Activated CD4-positive, alpha-beta T cell treated with anti-CD3 and anti-CD28 coated beads for 1 hour (primary cell): ENCODE data around the gene QRICH1.
A peak's percentile ranks its signal among the peaks of the same experiment; 100 is the strongest.

Experiments
- DNase-seq: peaks from one replicate; pipeline ENCODE4 v3.0.0-alpha.2; 2020

QRICH1 gene

GRCh38 chr3:48997102-48997635, 96.7 kb downstream of the QRICH1 start:
- no peak for DNase-seq

GRCh38 chr3:48996640-48997039, 97.2 kb downstream of the QRICH1 start:
- no peak for DNase-seq

- DNase-seq: no peak
These were observed 100.0 kb downstream of the QRICH1 start for GRCh38 chr3:48993834-48994233.

GRCh38 chr3:48991851-48992545, 101.9 kb downstream of the QRICH1 start:
- no peak for DNase-seq

GRCh38 chr3:48990636-48991469, 103.0 kb downstream of the QRICH1 start:
- DNase-seq: no peak

GRCh38 chr3:48989796-48990635, 103.9 kb downstream of the QRICH1 start, which contains the start of gene P4HTM:
TSS of gene P4HTM (plus strand) at chr3:48990241. CDS start at chr3:48990257, 16 bp downstream.
- DNase-seq: peak; percentile 71

GRCh38 chr3:48989126-48989795, 104.6 kb downstream of the QRICH1 start:
- DNase-seq: no peak

GRCh38 chr3:48985831-48986376, 108.0 kb downstream of the QRICH1 start:
- no peak for DNase-seq

GRCh38 chr3:48984663-48985062, 109.2 kb downstream of the QRICH1 start:
- no peak for DNase-seq

GRCh38 chr3:48983096-48983495, 110.8 kb downstream of the QRICH1 start:
- DNase-seq: no peak

GRCh38 chr3:48982686-48983085, 111.2 kb downstream of the QRICH1 start:
- no peak for DNase-seq

GRCh38 chr3:48982016-48982415, 111.9 kb downstream of the QRICH1 start:
- DNase-seq: no peak

- DNase-seq: no peak
These were observed 113.6 kb downstream of the QRICH1 start for GRCh38 chr3:48980295-48980694.
